ENCODE results near the gene ELMO1.

Gene ELMO1

DNA sequence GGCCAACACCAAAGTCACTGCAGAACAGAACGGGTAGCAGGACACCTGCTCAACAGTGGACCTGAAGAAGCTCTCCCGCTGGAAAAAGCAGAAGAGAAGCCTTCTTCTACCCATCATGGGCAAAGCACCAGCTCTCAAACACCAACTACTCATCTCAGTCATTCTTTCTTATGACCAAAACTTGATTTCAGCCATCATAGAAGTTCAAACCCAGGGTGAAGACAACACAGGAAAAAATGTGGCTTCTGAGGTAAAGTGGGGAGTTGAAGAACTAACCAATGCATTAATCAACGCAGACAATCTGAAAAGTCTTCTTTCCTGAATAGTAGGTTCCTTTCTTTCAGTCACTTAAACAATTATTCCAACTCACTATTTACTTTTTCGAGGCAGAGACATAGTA is 83.3 kb downstream of the ELMO1 start:
- DNase-seq = no peak

DNA sequence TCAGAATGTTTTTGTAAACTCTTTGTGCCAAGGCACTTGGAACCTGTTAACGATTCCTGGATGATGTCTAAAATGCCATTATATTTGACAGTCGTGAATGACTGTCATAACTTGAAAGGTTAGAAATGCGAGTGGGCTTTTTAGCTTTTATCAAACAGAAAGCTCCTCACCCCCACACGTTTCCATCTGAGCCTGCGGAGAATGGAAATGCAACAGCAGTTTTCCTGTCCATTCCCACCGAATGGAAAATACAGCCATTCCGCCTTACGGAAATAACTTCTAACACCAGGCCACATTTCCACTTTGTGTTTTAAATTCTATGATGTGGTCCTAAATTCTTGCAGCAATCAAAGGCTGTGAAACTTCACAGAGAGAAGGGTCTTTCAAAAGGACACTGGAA is 83.8 kb downstream of the ELMO1 start:
- no peak for DNase-seq

- no peak for DNase-seq
Observed at GRCh38 chr7:37363536-37364491, 84.8 kb downstream of the ELMO1 start.

GRCh38 chr7:37362802-37363201 is 85.9 kb downstream of the ELMO1 start:
- no peak for DNase-seq

GRCh38 chr7:37360484-37360883 is 88.2 kb downstream of the ELMO1 start:
- DNase-seq = no peak

GRCh38 chr7:37359662-37360444 is 88.8 kb downstream of the ELMO1 start:
- no peak for DNase-seq

- no peak for DNase-seq
Observed at GRCh38 chr7:37359180-37359579, 89.5 kb downstream of the ELMO1 start.

GRCh38 chr7:37357637-37357996 is 91.0 kb downstream of the ELMO1 start:
- DNase-seq = no peak

GRCh38 chr7:37356911-37357636 is 91.6 kb downstream of the ELMO1 start:
- DNase-seq = no peak

- DNase-seq = no peak
Observed at GRCh38 chr7:37354656-37355131, 94.0 kb downstream of the ELMO1 start.

DNA sequence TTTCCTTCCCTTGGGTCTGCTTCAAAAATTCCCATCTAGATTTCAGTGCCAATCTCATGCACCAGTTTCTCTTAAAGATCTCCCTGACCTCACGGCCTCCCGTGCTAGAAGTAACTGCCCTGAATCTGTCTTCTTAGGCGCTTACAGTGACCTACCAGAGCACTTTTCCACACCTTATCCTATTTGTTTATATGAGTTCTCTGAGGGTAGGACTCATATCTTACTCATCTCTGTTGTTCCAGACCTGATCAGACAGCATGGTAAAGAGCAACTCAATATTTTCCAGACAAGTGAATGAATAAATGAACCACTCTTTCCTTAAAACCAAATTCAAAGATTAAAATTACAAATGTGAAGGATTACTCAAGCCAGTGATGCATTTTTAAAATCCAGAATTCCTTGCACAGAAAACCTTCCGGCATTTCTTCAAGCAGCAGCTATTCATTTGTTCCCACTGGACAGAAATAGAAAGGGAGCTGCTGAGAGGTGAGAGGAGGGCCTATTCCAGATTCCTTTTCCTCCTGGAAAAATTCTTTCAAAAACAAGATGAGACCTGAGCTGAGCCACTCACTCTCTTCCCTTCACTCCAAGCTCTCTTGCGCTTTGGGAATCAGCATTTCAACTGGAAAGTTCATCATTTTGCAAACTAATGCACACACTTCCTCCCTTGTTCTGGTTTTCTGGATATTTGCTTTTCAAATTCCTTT is 94.6 kb downstream of the ELMO1 start:
- DNase-seq = no peak

GRCh38 chr7:37352974-37353948 is 95.4 kb downstream of the ELMO1 start:
- DNase-seq = no peak

GRCh38 chr7:37352251-37352880 is 96.3 kb downstream of the ELMO1 start:
- DNase-seq = no peak

DNA sequence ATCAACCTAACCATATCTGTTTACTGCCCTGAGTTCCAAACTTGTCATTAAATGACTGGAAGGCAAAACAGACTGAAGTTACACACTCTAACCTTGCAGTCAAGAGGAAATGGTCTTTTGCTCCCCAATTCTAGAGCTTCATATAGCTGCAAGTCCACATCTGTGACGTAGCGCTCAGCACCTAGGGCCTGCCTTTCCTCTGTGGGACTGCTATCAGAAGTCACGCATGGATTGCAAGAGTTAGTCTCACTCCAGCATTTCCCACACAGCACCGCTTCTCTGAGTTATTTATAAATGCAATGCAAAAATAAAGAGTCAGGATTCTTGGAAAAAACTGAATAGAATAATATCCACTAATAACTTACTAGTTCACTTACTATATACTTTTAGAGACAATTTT is 96.9 kb downstream of the ELMO1 start:
- DNase-seq = no peak

- DNase-seq = no peak
Observed at GRCh38 chr7:37349979-37350590, 98.6 kb downstream of the ELMO1 start.

DNA sequence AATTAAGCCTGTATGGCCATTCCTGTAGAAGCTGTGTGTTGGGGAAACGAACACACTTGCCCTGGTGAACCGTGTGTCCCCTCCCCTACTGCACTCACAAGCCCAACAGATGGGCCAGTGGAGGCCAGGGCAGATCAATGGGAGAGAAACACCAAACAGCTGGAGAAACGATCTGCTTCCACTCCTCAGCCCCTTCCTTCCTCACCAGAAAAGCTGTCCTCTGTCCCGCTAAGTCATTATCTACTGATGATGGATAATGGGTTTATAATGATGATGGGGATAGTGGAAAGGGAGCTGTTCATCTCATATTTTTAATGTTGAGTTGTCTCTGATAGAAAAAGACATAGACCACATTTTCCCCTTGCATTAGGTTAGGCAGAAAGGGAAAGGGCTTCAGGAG is 99.7 kb downstream of the ELMO1 start:
- DNase-seq = no peak

DNA sequence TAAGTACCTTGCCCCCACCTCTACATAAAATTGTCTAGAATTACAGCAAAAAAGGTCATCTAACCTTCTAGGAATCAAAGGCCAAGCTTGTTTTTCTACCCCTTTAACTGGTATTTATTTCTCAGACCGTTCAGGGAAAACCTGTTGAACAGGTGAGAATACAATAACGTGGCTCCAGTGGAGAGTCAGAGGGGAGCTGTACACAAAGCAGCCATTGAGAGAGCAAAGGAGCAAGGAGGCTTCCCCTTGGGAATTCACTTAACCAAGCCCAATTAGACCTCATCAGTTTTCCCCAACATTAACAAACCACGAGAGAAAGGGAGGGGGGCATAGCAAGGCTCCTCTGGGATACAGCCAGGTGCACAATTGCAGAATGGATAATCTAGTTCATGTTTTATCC is 101.9 kb downstream of the ELMO1 start:
- DNase-seq = no peak

GRCh38 chr7:37344886-37345579 is 103.6 kb downstream of the ELMO1 start:
- DNase-seq = no peak

DNA sequence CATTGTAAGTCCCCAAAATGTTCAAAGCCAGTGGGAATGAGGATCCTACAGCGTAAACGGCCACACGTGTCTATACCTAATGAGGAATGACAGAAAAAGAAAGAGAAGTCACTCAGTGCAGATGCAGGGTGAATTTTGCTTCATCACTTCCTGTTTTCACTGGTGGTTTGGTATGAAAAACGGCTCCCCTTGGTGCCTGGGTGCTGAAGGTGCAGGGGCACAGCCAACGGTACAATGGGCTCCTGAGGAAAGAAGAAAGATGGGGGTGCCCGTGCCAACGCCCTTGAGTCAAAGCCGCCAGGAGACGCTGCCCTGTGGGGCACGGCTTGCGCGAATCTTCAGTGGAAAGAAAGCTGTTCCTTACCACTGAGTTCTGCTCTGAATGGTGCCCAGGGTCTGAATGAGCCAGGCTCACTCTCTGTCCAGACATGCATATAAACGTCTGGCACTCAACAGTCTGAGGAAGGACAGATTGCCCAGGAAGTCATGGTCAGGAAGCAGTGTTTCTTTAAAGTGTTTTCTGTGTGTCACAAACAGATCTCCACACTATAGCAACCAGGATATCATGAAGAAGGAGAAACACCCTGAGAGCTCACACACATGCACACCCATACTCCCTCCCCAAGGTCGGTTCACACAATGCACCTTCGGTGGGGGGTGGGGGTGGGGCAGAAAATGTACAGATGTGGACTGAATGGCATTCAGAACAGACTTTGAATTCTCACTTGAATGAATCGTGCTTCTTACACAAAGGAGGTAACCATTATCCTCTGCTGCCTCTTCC is 105.8 kb downstream of the ELMO1 start:
- DNase-seq = no peak
